ENCODE results near the gene NUP37.
"Not testable (repeated sequence)": the region's sequence is repeated elsewhere in the genome, so short reads cannot be mapped to it uniquely, and the experiment has no call there.

GRCh38 chr12:102072092-102072491 is 47.8 kb downstream of the NUP37 start:
- TF ChIP-seq POLR2A (IDR thresholded peaks at IDR 0.05; ENCODE audit: low read length); GATA1 (IDR thresholded peaks at IDR 0.05; ENCODE audit: low read depth, low read length): not testable (repeated sequence)

Data from erythroblast (primary cell).